Bone marrow (tissue), 2 donors: ENCODE results near the gene HDHD2.

ENCODE experiments used
- DNase-seq, 2 donors: peaks; one replicate each; lab custom pipeline; 2025; lab: John Stamatoyannopoulos, UW

The HDHD2 gene

DNA sequence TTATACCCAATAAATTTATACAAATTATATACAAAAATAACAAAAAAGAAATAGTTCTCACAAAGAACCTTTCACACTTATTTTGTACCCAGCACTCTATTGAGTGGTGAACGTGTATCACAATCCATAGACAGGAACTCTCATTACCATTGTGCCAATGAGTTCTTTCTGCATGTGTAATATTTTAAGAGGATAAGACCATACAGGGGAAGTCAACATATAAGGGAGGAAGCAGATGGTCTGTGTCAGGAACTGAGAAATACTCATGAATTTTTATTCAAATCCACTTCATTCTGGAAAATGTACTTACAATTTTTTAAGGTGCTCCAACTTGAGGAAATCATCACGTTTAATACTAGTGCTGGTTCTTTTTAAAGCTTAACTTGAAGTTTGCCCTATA, 87.8 kb downstream of the HDHD2 start:
- peak in 1 of 2 donors; percentile 53 for DNase-seq
